SK-N-SH treated with all-trans-retinoic acid at 6 μM for 48 hours (cell line): Measurements from ENCODE around the gene VILL.
A peak's percentile ranks its signal among the peaks of the same experiment; 100 is the strongest.

ENCODE experiments used
- ATAC-seq: fragments of 200-7000 bp; cut with Tn5 transposase; 3 replicates; pipeline ENCODE4 v1.9.1; 2020; ENCODE audit warnings: mild to moderate bottlenecking, moderate library complexity
- ARNTL ChIP-seq: fragments of 450-650 bp; formaldehyde crosslinking; IDR thresholded peaks from 2 replicates; pipeline ENCODE4 v1.5.0; 2020; ENCODE audit warnings: low read depth, mild to moderate bottlenecking, moderate library complexity, borderline replicate concordance
- CREB5 ChIP-seq: fragments of 250-450 bp; sonication (Bioruptor Pico); IDR thresholded peaks from 2 replicates; pipeline ENCODE4 v1.5.1; 2020; ENCODE audit warnings: low read depth, mild to moderate bottlenecking, moderate library complexity
- CSDC2 ChIP-seq: fragments of 250-450 bp; sonication (Bioruptor Pico); IDR thresholded peaks from 2 replicates; pipeline ENCODE4 v1.5.0; 2020; ENCODE audit warnings: mild to moderate bottlenecking, moderate library complexity
- CSRNP3 ChIP-seq: fragments of 250-450 bp; sonication (Bioruptor Pico); IDR thresholded peaks from 2 replicates; pipeline ENCODE4 v1.5.1; 2021; ENCODE audit warnings: mild to moderate bottlenecking, moderate library complexity
- ESRRG ChIP-seq: fragments of 250-450 bp; sonication (Bioruptor Pico); IDR thresholded peaks from 2 replicates; pipeline ENCODE4 v1.6.1; 2021; ENCODE audit warnings: mild to moderate bottlenecking
- OSR1 ChIP-seq: fragments of 250-450 bp; sonication (Bioruptor Pico); IDR thresholded peaks from 2 replicates; pipeline ENCODE4 v1.8.0; 2022; ENCODE audit warnings: moderate library complexity, mild to moderate bottlenecking, inconsistent platforms
- PATZ1 ChIP-seq: fragments of 250-450 bp; sonication (Bioruptor Pico); IDR thresholded peaks from 2 replicates; pipeline ENCODE4 v1.8.0; 2020; ENCODE audit warnings: mild to moderate bottlenecking, moderate library complexity, borderline replicate concordance
- POU6F1 ChIP-seq: fragments of 250-450 bp; sonication (Bioruptor Pico); IDR thresholded peaks from 2 replicates; pipeline ENCODE4 v1.8.0; 2021; ENCODE audit warnings: low read depth, mild to moderate bottlenecking, moderate library complexity, borderline replicate concordance
- PPARA ChIP-seq: fragments of 250-450 bp; sonication (Bioruptor Pico); IDR thresholded peaks from 2 replicates; pipeline ENCODE4 v1.5.0; 2020; ENCODE audit warnings: mild to moderate bottlenecking, borderline replicate concordance
- RARB ChIP-seq: fragments of 250-450 bp; sonication (Bioruptor Pico); IDR thresholded peaks from 2 replicates; pipeline ENCODE4 v1.8.0; 2021; ENCODE audit warnings: mild to moderate bottlenecking, moderate library complexity
- SNAI2 ChIP-seq: fragments of 250-450 bp; sonication (Bioruptor Pico); IDR thresholded peaks from 2 replicates; pipeline ENCODE4 v1.5.0; 2020; ENCODE audit warnings: mild to moderate bottlenecking, moderate library complexity
- TSHZ2 ChIP-seq: fragments of 250-450 bp; sonication (Bioruptor Pico); IDR thresholded peaks from 2 replicates; pipeline ENCODE4 v1.5.0; 2020; ENCODE audit warnings: mild to moderate bottlenecking, moderate library complexity
- ZC3H10 ChIP-seq: fragments of 250-450 bp; sonication (Bioruptor Pico); IDR thresholded peaks from 2 replicates; pipeline ENCODE4 v1.5.1; 2021; ENCODE audit warnings: mild to moderate bottlenecking, moderate library complexity
- ZFP3 ChIP-seq: fragments of 250-450 bp; sonication (Bioruptor Pico); IDR thresholded peaks from 2 replicates; pipeline ENCODE4 v1.5.0; 2020; ENCODE audit warnings: mild to moderate bottlenecking, moderate library complexity
- ZFP30 ChIP-seq: fragments of 450-650 bp; formaldehyde crosslinking; IDR thresholded peaks from 2 replicates; pipeline ENCODE4 v1.5.0; 2022; ENCODE audit warnings: mild to moderate bottlenecking, moderate library complexity
- ZNF565 ChIP-seq: fragments of 450-650 bp; formaldehyde crosslinking; conservative IDR thresholded peaks from 2 replicates; pipeline ENCODE4 v1.5.0; 2020; ENCODE audit warnings: low read depth, mild to moderate bottlenecking, moderate library complexity
- ZNF70 ChIP-seq: fragments of 450-650 bp; formaldehyde crosslinking; IDR thresholded peaks from 2 replicates; pipeline ENCODE4 v1.5.0; 2020; ENCODE audit warnings: mild to moderate bottlenecking, moderate library complexity
- ZNF8 ChIP-seq: fragments of 450-650 bp; formaldehyde crosslinking; IDR thresholded peaks from 2 replicates; pipeline ENCODE4 v1.5.0; 2020; ENCODE audit warnings: mild to moderate bottlenecking, moderate library complexity

The VILL gene

GRCh38 chr3:37944391-37944842 is 46.2 kb upstream of the VILL start (continued):
- TF ChIP-seq PATZ1 (CRISPR knock-in tag) (no peak), PPARA (CRISPR knock-in tag) (no peak), SNAI2 (no peak)

GRCh38 chr3:37945156-37945806 is 45.3 kb upstream of the VILL start:
- peak; percentile 64 for ATAC-seq
- TF ChIP-seq POU6F1 (no peak), PPARA (CRISPR knock-in tag) (no peak), CSDC2 (CRISPR knock-in tag) (no peak), ZNF565 (CRISPR knock-in tag) (no peak), TSHZ2 (CRISPR knock-in tag) (no peak), ZFP3 (CRISPR knock-in tag) (no peak), ZFP30 (CRISPR knock-in tag) (no peak), OSR1 (no peak), CSRNP3 (CRISPR knock-in tag) (no peak), CREB5 (CRISPR knock-in tag) (no peak), RARB (no peak)

- ATAC-seq: peak; percentile 90
- TF ChIP-seq ZFP3 (CRISPR knock-in tag) (peak; percentile 20; the same call in 1 of the 2 replicates), CSRNP3 (CRISPR knock-in tag) (peak; percentile 84; the same call in 1 of the 2 replicates), ZNF565 (CRISPR knock-in tag) (no peak), SNAI2 (0 out of 2 replicates have a peak, but pooled peaks have one; percentile 34), ZNF70 (CRISPR knock-in tag) (no peak; the same call in 1 of the 2 replicates), RARB (no peak), ESRRG (CRISPR knock-in tag) (peak; percentile 85), CREB5 (CRISPR knock-in tag) (no peak), OSR1 (no peak), ZC3H10 (CRISPR knock-in tag) (no peak), PATZ1 (CRISPR knock-in tag) (no peak), ZFP30 (CRISPR knock-in tag) (no peak), PPARA (CRISPR knock-in tag) (no peak), ZNF8 (CRISPR knock-in tag) (no peak), ARNTL (CRISPR knock-in tag) (no peak)
Observed at GRCh38 chr3:37945807-37946530, 44.6 kb upstream of the VILL start.
